Measurements from ENCODE around the gene GLIS2. TPM values are rescaled to one million over a fixed set of nuclear protein-coding genes. Genes with fewer than 3 reads are reported as not detected.

Gene GLIS2
- total RNA-seq, 1 experiment from 2014 or later: 0.18 TPM

- DNase-seq (ENCODE audit: low read depth, low spot score): no peak
These were observed 22.6 kb upstream of the GLIS2 start for GRCh38 chr16:4293181-4293716.

GRCh38 chr16:4293822-4294457 lies 21.9 kb upstream of the GLIS2 start:
- in situ Hi-C loops (cut with HindIII; ENCODE audit: low pct_unique_long_range_greater_than_20kb, low sequenced_read_pairs): no loop called here
- DNase-seq (ENCODE audit: low read depth, low spot score): peak; percentile 33

More at GRCh38 chr16:4293181-4293716, 22.6 kb upstream of the GLIS2 start:
- in situ Hi-C loops (cut with HindIII; ENCODE audit: low pct_unique_long_range_greater_than_20kb, low sequenced_read_pairs): no loop called here

- DNase-seq (ENCODE audit: low read depth, low spot score): no peak
- in situ Hi-C loops (cut with HindIII; ENCODE audit: low pct_unique_long_range_greater_than_20kb, low sequenced_read_pairs): no loop called here
These were observed 20.3 kb upstream of the GLIS2 start for GRCh38 chr16:4295581-4295980.

- DNase-seq (ENCODE audit: low read depth, low spot score): no peak
- in situ Hi-C loops (cut with HindIII; ENCODE audit: low pct_unique_long_range_greater_than_20kb, low sequenced_read_pairs): no loop called here
These were observed 18.4 kb upstream of the GLIS2 start for GRCh38 chr16:4297480-4297879.

- no peak for DNase-seq (ENCODE audit: low read depth, low spot score)
- in situ Hi-C loops (cut with HindIII; ENCODE audit: low pct_unique_long_range_greater_than_20kb, low sequenced_read_pairs): no loop called here
These were observed 16.9 kb upstream of the GLIS2 start for GRCh38 chr16:4298761-4299522.

GRCh38 chr16:4301177-4301576 lies 14.7 kb upstream of the GLIS2 start:
- DNase-seq (ENCODE audit: low read depth, low spot score): no peak
- in situ Hi-C loops (cut with HindIII; ENCODE audit: low pct_unique_long_range_greater_than_20kb, low sequenced_read_pairs): no loop called here

GRCh38 chr16:4301968-4302367 lies 13.9 kb upstream of the GLIS2 start:
- in situ Hi-C loops (cut with HindIII; ENCODE audit: low pct_unique_long_range_greater_than_20kb, low sequenced_read_pairs): no loop called here
- no peak for DNase-seq (ENCODE audit: low read depth, low spot score)

- in situ Hi-C loops (cut with HindIII; ENCODE audit: low pct_unique_long_range_greater_than_20kb, low sequenced_read_pairs): no loop called here
These were observed 11.9 kb upstream of the GLIS2 start for GRCh38 chr16:4303973-4304372.

GRCh38 chr16:4306470-4307214 lies 9.2 kb upstream of the GLIS2 start:
- no peak for DNase-seq (ENCODE audit: low read depth, low spot score)
- in situ Hi-C loops (cut with HindIII; ENCODE audit: low pct_unique_long_range_greater_than_20kb, low sequenced_read_pairs): no loop called here

More at GRCh38 chr16:4303973-4304372, 11.9 kb upstream of the GLIS2 start:
- no peak for DNase-seq (ENCODE audit: low read depth, low spot score)

GRCh38 chr16:4307215-4308037 lies 8.4 kb upstream of the GLIS2 start:
- peak; percentile 72 for DNase-seq (ENCODE audit: low read depth, low spot score)
- in situ Hi-C loops (cut with HindIII; ENCODE audit: low pct_unique_long_range_greater_than_20kb, low sequenced_read_pairs): no loop called here

GRCh38 chr16:4309102-4309832 lies 6.6 kb upstream of the GLIS2 start:
- DNase-seq (ENCODE audit: low read depth, low spot score): no peak
- in situ Hi-C loops (cut with HindIII; ENCODE audit: low pct_unique_long_range_greater_than_20kb, low sequenced_read_pairs): no loop called here

GRCh38 chr16:4309833-4310266 lies 6.0 kb upstream of the GLIS2 start:
- DNase-seq (ENCODE audit: low read depth, low spot score): peak; percentile 55
- in situ Hi-C loops (cut with HindIII; ENCODE audit: low pct_unique_long_range_greater_than_20kb, low sequenced_read_pairs): no loop called here

- DNase-seq (ENCODE audit: low read depth, low spot score): peak; percentile 46
These were observed 2.0 kb upstream of the GLIS2 start for GRCh38 chr16:4313563-4314531.

GRCh38 chr16:4314532-4315185 lies 1.2 kb upstream of the GLIS2 start:
- in situ Hi-C loops (cut with HindIII; ENCODE audit: low pct_unique_long_range_greater_than_20kb, low sequenced_read_pairs): no loop called here
- DNase-seq (ENCODE audit: low read depth, low spot score): peak; percentile 18

More at GRCh38 chr16:4313563-4314531, 2.0 kb upstream of the GLIS2 start:
- in situ Hi-C loops (cut with HindIII; ENCODE audit: low pct_unique_long_range_greater_than_20kb, low sequenced_read_pairs): no loop called here

- DNase-seq (ENCODE audit: low read depth, low spot score): no peak
- in situ Hi-C loops (cut with HindIII; ENCODE audit: low pct_unique_long_range_greater_than_20kb, low sequenced_read_pairs): no loop called here
These were observed 419 bp downstream of the GLIS2 start for GRCh38 chr16:4316108-4316863.

Data from SK-MEL-5 (cell line).